HepG2 (cell line): ENCODE results near the gene INHBE. TPM values are rescaled to one million over a fixed set of nuclear protein-coding genes. Genes with fewer than 3 reads are reported as not detected.

Experiments used
- CBFB ChIP-seq: sonication (generic); formaldehyde crosslinking; IDR thresholded peaks from 2 replicates; pipeline ENCODE4 v1.4.0; 2020; ENCODE audit warnings: missing genetic modification reagents
- CCAR2 ChIP-seq: fragments of 200-400 bp; formaldehyde crosslinking; optimal IDR thresholded peaks from 2 replicates; pipeline ENCODE3; 2018; ENCODE audit warnings: low read depth, mild to moderate bottlenecking, low read length, moderate library complexity
- E2F1 ChIP-seq: sonication (generic); formaldehyde crosslinking; IDR thresholded peaks from 2 replicates; pipeline ENCODE4 v1.5.0; 2020; ENCODE audit warnings: missing genetic modification reagents
- IRF2 ChIP-seq: IDR thresholded peaks from 2 replicates; pipeline ENCODE4 v1.6.1; 2018; ENCODE audit warnings: missing genetic modification reagents, missing compliant biosample characterization
- ISX ChIP-seq: sonication (generic); formaldehyde crosslinking; conservative IDR thresholded peaks from 2 replicates; pipeline ENCODE4 v1.5.0; 2020; ENCODE audit warnings: missing genetic modification reagents
- NFIB ChIP-seq: sonication (generic); formaldehyde crosslinking; IDR thresholded peaks from 2 replicates; pipeline ENCODE4 v1.9.0; 2021; ENCODE audit warnings: missing genetic modification reagents, mild to moderate bottlenecking, borderline replicate concordance
- PBX3 ChIP-seq: sonication (generic); formaldehyde crosslinking; IDR thresholded peaks from 2 replicates; pipeline ENCODE4 v1.8.1; 2023; ENCODE audit warnings: missing genetic modification reagents, inconsistent platforms, borderline replicate concordance
- SOX6 ChIP-seq, 2 experiments: fragments of 450-650 bp in 1 of 2; sonication (generic) in 1 of 2; formaldehyde crosslinking in 1 of 2; IDR thresholded peaks; 2 replicates each; pipeline versions ENCODE4 v1.4.0 to v1.6.1; 2017 to 2020; ENCODE audit warnings: antibody characterized with exemption in 1 of 2, mild to moderate bottlenecking in 1 of 2, missing genetic modification reagents in 1 of 2
- TFE3 ChIP-seq: IDR thresholded peaks from 2 replicates; pipeline ENCODE4 v1.6.1; 2016
- U2AF1 ChIP-seq: fragments of 200-400 bp; formaldehyde crosslinking; optimal IDR thresholded peaks from 2 replicates; pipeline ENCODE3; 2017; ENCODE audit warnings: mild to moderate bottlenecking, low read depth, low read length
- YEATS2 ChIP-seq: sonication (generic); formaldehyde crosslinking; IDR thresholded peaks from 2 replicates; pipeline ENCODE4 v1.4.0; 2020; ENCODE audit warnings: missing genetic modification reagents, borderline replicate concordance
- YEATS4 ChIP-seq: sonication (generic); formaldehyde crosslinking; IDR thresholded peaks from 2 replicates; pipeline ENCODE4 v1.4.0; 2020; ENCODE audit warnings: missing genetic modification reagents, borderline replicate concordance
- ZBTB20 ChIP-seq: sonication (generic); formaldehyde crosslinking; IDR thresholded peaks from 2 replicates; pipeline ENCODE4 v1.8.1; 2023; ENCODE audit warnings: missing genetic modification reagents, low read depth, mild to moderate bottlenecking, borderline replicate concordance
- ZMYM2 ChIP-seq: sonication (generic); formaldehyde crosslinking; IDR thresholded peaks from 2 replicates; pipeline ENCODE4 v1.8.0; 2022; ENCODE audit warnings: mild to moderate bottlenecking, missing genetic modification reagents
- ZNF18 ChIP-seq: sonication (generic); formaldehyde crosslinking; IDR thresholded peaks from 2 replicates; pipeline ENCODE4 v1.8.0; 2022; ENCODE audit warnings: mild to moderate bottlenecking, missing genetic modification reagents; ENCODE audit not compliant: insufficient replicate concordance
- ZNF224 ChIP-seq: sonication (generic); formaldehyde crosslinking; IDR thresholded peaks from 2 replicates; pipeline ENCODE4 v1.5.0; 2020; ENCODE audit warnings: mild to moderate bottlenecking, missing genetic modification reagents
- ZNF317 ChIP-seq: sonication (generic); formaldehyde crosslinking; IDR thresholded peaks from 2 replicates; pipeline ENCODE4 v1.5.0; 2020; ENCODE audit warnings: mild to moderate bottlenecking, missing genetic modification reagents
- ZNF503 ChIP-seq: sonication (generic); formaldehyde crosslinking; IDR thresholded peaks from 2 replicates; pipeline ENCODE4 v1.4.0; 2020; ENCODE audit warnings: missing genetic modification reagents
- ZNF772 ChIP-seq: sonication (generic); formaldehyde crosslinking; IDR thresholded peaks from 2 replicates; pipeline ENCODE4 v1.5.0; 2020; ENCODE audit warnings: mild to moderate bottlenecking, missing genetic modification reagents
- ZNF790 ChIP-seq: sonication (generic); formaldehyde crosslinking; IDR thresholded peaks from 2 replicates; pipeline ENCODE4 v1.8.0; 2022; ENCODE audit warnings: missing genetic modification reagents, mild to moderate bottlenecking, borderline replicate concordance
- polyA plus RNA-seq, 8 experiments: library from polyadenylated mRNA; depleted of rRNA in 3 of 8; stranded (reverse) in 7 of 8; unstranded in 1 of 8; fragments of >200 nt; fragmentation: Illumina TruSeq in 4 of 8; extraction: Trizol in 4 of 8; gene quantifications; 2 replicates each; pipeline versions ENCODE4 v1.2.1 to v1.2.3, GENCODE V29; 2011 to 2016; ENCODE audit warnings: low read depth in 4 of 8, missing spikeins in 1 of 8, mixed read lengths in 1 of 8; ENCODE audit not compliant: insufficient read depth in 1 of 8
- total RNA-seq, 5 experiments: library from RNA; depleted of rRNA; stranded (reverse); fragments of >200 nt; fragmentation: Illumina TruSeq; extraction: Trizol; gene quantifications; 2 replicates each; pipeline ENCODE4 v1.2.3, GENCODE V29; 2016; ENCODE audit warnings: low read depth in 1 of 5

Gene INHBE
- total and polyA plus RNA-seq, 2 of the 13 experiments (the other 11 are each of a cell fraction or from before 2014, with no cell fraction given): 17.0 to 32.0 TPM

GRCh38 chr12:57487597-57488401, 32.7 kb downstream of the INHBE start, which contains the start of gene MARS1 (continued):
- TF ChIP-seq ZNF503 (CRISPR knock-in tag): no peak
- TF ChIP-seq ZNF224 (CRISPR knock-in tag): peak; percentile 81
- TF ChIP-seq NFIB (CRISPR knock-in tag): no peak
- no peak for TF ChIP-seq ZNF772
- no peak for TF ChIP-seq ZNF18
- no peak for TF ChIP-seq SOX6 (IDR thresholded peaks at IDR 0.05)
- TF ChIP-seq SOX6 (CRISPR knock-in tag; IDR thresholded peaks at IDR 0.05): peak; percentile 76
- TF ChIP-seq ZBTB20 (CRISPR knock-in tag): peak; percentile 37; the same call in 1 of the 2 replicates
- TF ChIP-seq CBFB (CRISPR knock-in tag): 0 out of 2 replicates have a peak, but pooled peaks have one; percentile 29
- peak; percentile 81; the same call in 1 of the 2 replicates for TF ChIP-seq ZMYM2 (CRISPR knock-in tag)
- TF ChIP-seq IRF2 (CRISPR knock-in tag): peak; percentile 81
- TF ChIP-seq YEATS4 (CRISPR knock-in tag): peak; percentile 95
- TF ChIP-seq YEATS2 (CRISPR knock-in tag): peak; percentile 92; the same call in 1 of the 2 replicates
- no peak for TF ChIP-seq ZNF790 (CRISPR knock-in tag)
- TF ChIP-seq PBX3: no peak
- TF ChIP-seq ZNF317 (CRISPR knock-in tag): no peak
- no peak for TF ChIP-seq ISX
- TF ChIP-seq TFE3: no peak
- TF ChIP-seq CCAR2: no peak
- TF ChIP-seq U2AF1: no peak
- no peak for TF ChIP-seq E2F1 (CRISPR knock-in tag)
